ENCODE measurements around the gene TCF4.

- no peak for TF ChIP-seq EP300 (IDR thresholded peaks at IDR 0.05)
- TF ChIP-seq CTCF (IDR thresholded peaks at IDR 0.05) = no peak
- no peak for TF ChIP-seq POLR2AphosphoS5 (IDR thresholded peaks at IDR 0.05)
Observed at GRCh38 chr18:55610506-55610905, 22.5 kb upstream of the TCF4 start.

Data from upper lobe of left lung (tissue), 4 donors.